ENCODE measurements around the gene NPW. TPM values are rescaled to one million over a fixed set of nuclear protein-coding genes. Genes with fewer than 3 reads are reported as not detected.

The NPW gene
- total and polyA plus RNA-seq, 9 of the 15 experiments (the other 6 are each of a cell fraction or from before 2014, with no cell fraction given): 0.14 to 4.0 (median 2.6) TPM; not detected in 4

DNA sequence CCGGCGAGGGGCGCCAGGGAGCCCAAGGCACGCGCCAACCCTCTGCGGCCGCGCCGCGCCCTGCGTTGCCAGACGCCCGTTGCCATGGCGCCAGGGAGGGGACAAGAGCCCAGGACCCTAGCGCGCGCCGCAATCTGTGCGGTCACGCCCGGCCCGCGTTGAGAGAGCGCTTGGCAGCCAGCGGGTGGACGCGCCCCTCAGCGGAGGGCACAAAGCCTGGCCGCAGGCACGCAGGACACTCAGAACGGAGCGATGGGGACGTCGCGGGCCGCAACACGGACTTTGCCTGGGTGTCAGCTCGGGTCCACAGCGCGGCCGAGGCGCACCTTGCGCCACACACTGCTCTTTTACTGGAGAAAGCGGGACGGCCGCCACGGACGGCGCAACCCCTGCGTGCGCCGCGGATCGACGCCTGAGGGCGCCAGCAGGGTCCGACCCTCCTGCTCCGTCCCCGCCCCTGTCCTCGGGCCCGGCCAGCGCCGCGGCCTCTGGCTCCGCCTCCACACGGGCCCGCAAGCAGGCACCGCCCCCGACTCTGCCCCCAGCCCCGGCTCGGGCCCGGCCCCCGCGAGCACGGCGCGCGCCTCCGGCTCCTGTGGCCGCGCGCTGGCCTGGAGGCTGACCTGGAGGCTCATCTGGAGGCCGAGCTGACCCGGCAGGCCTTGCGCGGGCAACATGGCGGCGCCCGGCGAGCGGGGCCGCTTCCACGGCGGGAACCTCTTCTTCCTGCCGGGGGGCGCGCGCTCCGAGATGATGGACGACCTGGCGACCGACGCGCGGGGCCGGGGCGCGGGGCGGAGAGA lies 35.8 kb upstream of the NPW start, which contains the start of gene GFER (continued):
- peak; percentile 79; the same call in 1 of the 2 replicates for TF ChIP-seq ZNF583 (CRISPR knock-in tag; IDR thresholded peaks at IDR 0.05)
- peak; percentile 62; the same call in 1 of the 2 replicates for TF ChIP-seq ZNF175 (CRISPR knock-in tag; IDR thresholded peaks at IDR 0.05; ENCODE audit: low read depth)
- no peak for TF ChIP-seq BRD9 (IDR thresholded peaks at IDR 0.05; ENCODE audit: low read depth, partially characterized antibody)
- TF ChIP-seq, protein P1, sequence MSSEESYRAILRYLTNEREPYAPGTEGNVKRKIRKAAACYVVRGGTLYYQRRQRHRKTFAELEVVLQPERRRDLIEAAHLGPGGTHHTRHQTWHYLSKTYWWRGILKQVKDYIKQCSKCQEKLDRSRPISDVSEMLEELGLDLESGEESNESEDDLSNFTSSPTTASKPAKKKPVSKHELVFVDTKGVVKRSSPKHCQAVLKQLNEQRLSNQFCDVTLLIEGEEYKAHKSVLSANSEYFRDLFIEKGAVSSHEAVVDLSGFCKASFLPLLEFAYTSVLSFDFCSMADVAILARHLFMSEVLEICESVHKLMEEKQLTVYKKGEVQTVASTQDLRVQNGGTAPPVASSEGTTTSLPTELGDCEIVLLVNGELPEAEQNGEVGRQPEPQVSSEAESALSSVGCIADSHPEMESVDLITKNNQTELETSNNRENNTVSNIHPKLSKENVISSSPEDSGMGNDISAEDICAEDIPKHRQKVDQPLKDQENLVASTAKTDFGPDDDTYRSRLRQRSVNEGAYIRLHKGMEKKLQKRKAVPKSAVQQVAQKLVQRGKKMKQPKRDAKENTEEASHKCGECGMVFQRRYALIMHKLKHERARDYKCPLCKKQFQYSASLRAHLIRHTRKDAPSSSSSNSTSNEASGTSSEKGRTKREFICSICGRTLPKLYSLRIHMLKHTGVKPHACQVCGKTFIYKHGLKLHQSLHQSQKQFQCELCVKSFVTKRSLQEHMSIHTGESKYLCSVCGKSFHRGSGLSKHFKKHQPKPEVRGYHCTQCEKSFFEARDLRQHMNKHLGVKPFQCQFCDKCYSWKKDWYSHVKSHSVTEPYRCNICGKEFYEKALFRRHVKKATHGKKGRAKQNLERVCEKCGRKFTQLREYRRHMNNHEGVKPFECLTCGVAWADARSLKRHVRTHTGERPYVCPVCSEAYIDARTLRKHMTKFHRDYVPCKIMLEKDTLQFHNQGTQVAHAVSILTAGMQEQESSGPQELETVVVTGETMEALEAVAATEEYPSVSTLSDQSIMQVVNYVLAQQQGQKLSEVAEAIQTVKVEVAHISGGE (CRISPR knock-in tag; IDR thresholded peaks at IDR 0.05): peak in 1 of 3 experiments; percentile 82; a peak in 3 of 6 replicates
- peak in 1 of 2 experiments; percentile 73; a peak in 1 of 4 replicates for TF ChIP-seq CSDE1 (IDR thresholded peaks at IDR 0.05)
- no peak for TF ChIP-seq TAF7 (tag; IDR thresholded peaks at IDR 0.05)
- no peak for TF ChIP-seq PTRF (tag; IDR thresholded peaks at IDR 0.05)
- 0 out of 4 replicates have a peak, but pooled peaks of 1 of the 2 experiments have one; percentile 59 for TF ChIP-seq FOXA3 (CRISPR knock-in tag; conservative IDR thresholded peaks at IDR 0.05 in 1 of 2, IDR thresholded peaks at IDR 0.05 in 1 of 2)
- TF ChIP-seq NR4A1 (CRISPR knock-in tag; IDR thresholded peaks at IDR 0.05): peak; percentile 79; the same call in 1 of the 2 replicates
- peak; percentile 71 for TF ChIP-seq NR4A1 (tag; IDR thresholded peaks at IDR 0.05)
- peak; percentile 84 for TF ChIP-seq DMBX1 (CRISPR knock-in tag; IDR thresholded peaks at IDR 0.05; ENCODE audit: borderline replicate concordance)
- TF ChIP-seq ZC3H8 (IDR thresholded peaks at IDR 0.05): no peak
- TF ChIP-seq, protein P2, sequence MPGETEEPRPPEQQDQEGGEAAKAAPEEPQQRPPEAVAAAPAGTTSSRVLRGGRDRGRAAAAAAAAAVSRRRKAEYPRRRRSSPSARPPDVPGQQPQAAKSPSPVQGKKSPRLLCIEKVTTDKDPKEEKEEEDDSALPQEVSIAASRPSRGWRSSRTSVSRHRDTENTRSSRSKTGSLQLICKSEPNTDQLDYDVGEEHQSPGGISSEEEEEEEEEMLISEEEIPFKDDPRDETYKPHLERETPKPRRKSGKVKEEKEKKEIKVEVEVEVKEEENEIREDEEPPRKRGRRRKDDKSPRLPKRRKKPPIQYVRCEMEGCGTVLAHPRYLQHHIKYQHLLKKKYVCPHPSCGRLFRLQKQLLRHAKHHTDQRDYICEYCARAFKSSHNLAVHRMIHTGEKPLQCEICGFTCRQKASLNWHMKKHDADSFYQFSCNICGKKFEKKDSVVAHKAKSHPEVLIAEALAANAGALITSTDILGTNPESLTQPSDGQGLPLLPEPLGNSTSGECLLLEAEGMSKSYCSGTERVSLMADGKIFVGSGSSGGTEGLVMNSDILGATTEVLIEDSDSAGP (CRISPR knock-in tag; IDR thresholded peaks at IDR 0.05): peak; percentile 57; the same call in 1 of the 2 replicates
- no peak for TF ChIP-seq SMAD2 (IDR thresholded peaks at IDR 0.05; ENCODE audit: low read depth, low read length)
- 0 out of 2 replicates have a peak, but pooled peaks have one; percentile 41 for TF ChIP-seq ZKSCAN1 (IDR thresholded peaks at IDR 0.05; ENCODE audit: low read depth, low read length)
- peak; percentile 92 for TF ChIP-seq RBBP5 (IDR thresholded peaks at IDR 0.05; ENCODE audit: borderline replicate concordance, insufficient read depth, low read length, poor library complexity, severe bottlenecking)
- TF ChIP-seq SOX6 (IDR thresholded peaks at IDR 0.05): peak; percentile 44; the same call in 1 of the 2 replicates
- TF ChIP-seq, protein P3, sequence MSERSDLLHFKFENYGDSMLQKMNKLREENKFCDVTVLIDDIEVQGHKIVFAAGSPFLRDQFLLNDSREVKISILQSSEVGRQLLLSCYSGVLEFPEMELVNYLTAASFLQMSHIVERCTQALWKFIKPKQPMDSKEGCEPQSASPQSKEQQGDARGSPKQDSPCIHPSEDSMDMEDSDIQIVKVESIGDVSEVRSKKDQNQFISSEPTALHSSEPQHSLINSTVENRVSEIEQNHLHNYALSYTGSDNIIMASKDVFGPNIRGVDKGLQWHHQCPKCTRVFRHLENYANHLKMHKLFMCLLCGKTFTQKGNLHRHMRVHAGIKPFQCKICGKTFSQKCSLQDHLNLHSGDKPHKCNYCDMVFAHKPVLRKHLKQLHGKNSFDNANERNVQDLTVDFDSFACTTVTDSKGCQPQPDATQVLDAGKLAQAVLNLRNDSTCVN (CRISPR knock-in tag; IDR thresholded peaks at IDR 0.05): no peak
- TF ChIP-seq FOXJ3 (CRISPR knock-in tag; IDR thresholded peaks at IDR 0.05): 0 out of 2 replicates have a peak, but pooled peaks have one; percentile 57
- TF ChIP-seq SRSF1 (IDR thresholded peaks at IDR 0.05; ENCODE audit: low read depth, low read length): peak; percentile 52; the same call in 1 of the 2 replicates
- TF ChIP-seq HNRNPH1 (optimal IDR thresholded peaks at IDR 0.05; ENCODE audit: low read depth, low read length): no peak
- no peak for TF ChIP-seq ZNF77 (CRISPR knock-in tag; IDR thresholded peaks at IDR 0.05)

Data from K562 (cell line).